A549 (cell line): ENCODE results near the gene HOXD9.

ENCODE experiments used
- CTCF ChIP-seq: fragments of >200 bp; sonication (Bioruptor Twin); formaldehyde crosslinking; IDR thresholded peaks from 3 replicates; pipeline ENCODE4 v1.5.1; 2016
- GATA3 ChIP-seq: IDR thresholded peaks from 2 replicates; pipeline ENCODE4 v1.6.1; 2012; ENCODE audit warnings: borderline replicate concordance
- POLR2A ChIP-seq: IDR thresholded peaks from 2 replicates; pipeline ENCODE4 v1.6.1; 2012; ENCODE audit warnings: mild to moderate bottlenecking, low read length
- RAD21 ChIP-seq, 2 experiments: fragments of >200 bp in 1 of 2; sonication (Bioruptor Twin) in 1 of 2; formaldehyde crosslinking in 1 of 2; IDR thresholded peaks in 1 of 2; conservative IDR thresholded peaks in 1 of 2; 2 replicates in 1 of 2; 3 replicates in 1 of 2; pipeline ENCODE4 v1.6.1; 2012 to 2018; ENCODE audit warnings: inconsistent platforms in 1 of 2
- USF2 ChIP-seq: fragments of 450-650 bp; IDR thresholded peaks from 2 replicates; pipeline ENCODE4 v1.6.1; 2014; ENCODE audit warnings: antibody characterized with exemption

- TF ChIP-seq POLR2A, result no peak
- no peak for TF ChIP-seq GATA3
- no peak for TF ChIP-seq CTCF
- TF ChIP-seq USF2, result no peak
- no peak for TF ChIP-seq RAD21 (conservative IDR thresholded peaks at IDR 0.05 in 1 of 2, IDR thresholded peaks at IDR 0.05 in 1 of 2)
Measured at GRCh38 chr2:176082525-176082823, 40.0 kb upstream of the HOXD9 start.
